IMR-90 (cell line): ENCODE measurements around the gene MMP20. TPM values are rescaled to one million over a fixed set of nuclear protein-coding genes. Genes with fewer than 3 reads are reported as not detected.

ENCODE experiments used
- ATAC-seq: fragments of 200-7000 bp; cut with Tn5 transposase; 2 replicates; pipeline ENCODE4 v1.9.1; 2020; ENCODE audit warnings: low read depth, mild to moderate bottlenecking, moderate library complexity
- BruUV-seq: library from RNA; stranded (reverse); fragments of 400-500 nt; replicated peaks from 2 replicates; lab custom pipeline; 2021; lab: Mats Ljungman, UMichigan
- CTCF ChIA-PET: fragments of 300-600 bp; formaldehyde crosslinking; extraction: SDS; loops from one replicate; lab custom pipeline; 2021; ENCODE audit warnings: antibody characterized with exemption; lab: Yijun Ruan, JAX
- POLR2A ChIA-PET: fragments of 300-600 bp; sonication (Branson Sonifier 250); formaldehyde crosslinking; loops from one replicate; lab custom pipeline; 2022; ENCODE audit warnings: antibody characterized with exemption; ENCODE audit not compliant: unreplicated experiment; lab: Charles Lee
- DNase-seq: peaks from one replicate; pipeline ENCODE4 v3.0.0; 2013
- H2AFZ ChIP-seq: replicated peaks from 2 replicates; pipeline ENCODE3; 2013; ENCODE audit warnings: low read length, mild to moderate bottlenecking; ENCODE audit not compliant: poor library complexity
- H2AK5ac ChIP-seq: 2 replicates; pipeline ENCODE4 v1.6.1; 2013; ENCODE audit warnings: low read depth, low read length, inconsistent platforms
- H2AK9ac ChIP-seq: replicated peaks from 2 replicates; pipeline ENCODE3; 2013; ENCODE audit warnings: mild to moderate bottlenecking, low read depth, low read length, moderate library complexity; ENCODE audit not compliant: poor library complexity
- H2BK120ac ChIP-seq: 2 replicates; pipeline ENCODE4 v1.6.1; 2013; ENCODE audit warnings: low read depth, low read length, inconsistent platforms
- H2BK15ac ChIP-seq: 3 replicates; pipeline ENCODE4 v1.6.1; 2013; ENCODE audit warnings: low read depth, low read length, inconsistent platforms
- H2BK20ac ChIP-seq: 2 replicates; pipeline ENCODE4 v1.6.1; 2013; ENCODE audit warnings: low read depth, mild to moderate bottlenecking, inconsistent platforms, low read length, moderate library complexity
- H2BK5ac ChIP-seq: 2 replicates; pipeline ENCODE4 v1.6.1; 2013; ENCODE audit warnings: mild to moderate bottlenecking, low read depth, low read length, inconsistent platforms; ENCODE audit not compliant: poor library complexity, severe bottlenecking
- H3K14ac ChIP-seq: replicated peaks from 2 replicates; pipeline ENCODE4 v1.6.1; 2013; ENCODE audit warnings: low read depth, low read length, inconsistent platforms
- H3K18ac ChIP-seq: 2 replicates; pipeline ENCODE4 v1.6.1; 2013; ENCODE audit warnings: low read depth, low read length, control low read depth
- H3K23ac ChIP-seq: 2 replicates; pipeline ENCODE4 v1.6.1; 2013; ENCODE audit warnings: low read depth, low read length, inconsistent platforms
- H3K27ac ChIP-seq: 2 replicates; pipeline ENCODE4 v1.5.1; 2013; ENCODE audit warnings: mild to moderate bottlenecking, control low read depth, low read length; ENCODE audit not compliant: insufficient read depth
- H3K27me3 ChIP-seq: 2 replicates; pipeline ENCODE4 v1.6.1; 2013; ENCODE audit warnings: low read length; ENCODE audit not compliant: control insufficient read depth, insufficient read depth
- H3K36me3 ChIP-seq: 2 replicates; pipeline ENCODE4 v1.6.1; 2013; ENCODE audit warnings: low read length, mixed read lengths; ENCODE audit not compliant: control insufficient read depth, insufficient read depth
- H3K4ac ChIP-seq: 2 replicates; pipeline ENCODE4 v1.6.1; 2013; ENCODE audit warnings: low read depth, low read length, inconsistent platforms
- H3K4me1 ChIP-seq: 2 replicates; pipeline ENCODE4 v1.6.1; 2013; ENCODE audit warnings: low read length, mixed read lengths; ENCODE audit not compliant: control insufficient read depth, insufficient read depth
- H3K4me2 ChIP-seq: 2 replicates; pipeline ENCODE4 v1.6.1; 2013; ENCODE audit warnings: low read depth, mild to moderate bottlenecking, control low read depth, low read length, moderate library complexity
- H3K4me3 ChIP-seq: 2 replicates; pipeline ENCODE4 v1.5.1; 2013; ENCODE audit warnings: low read depth, mild to moderate bottlenecking, control low read depth, low read length, moderate library complexity; ENCODE audit not compliant: insufficient read depth
- H3K56ac ChIP-seq: 2 replicates; pipeline ENCODE4 v1.6.1; 2013; ENCODE audit warnings: low read length, inconsistent platforms; ENCODE audit not compliant: insufficient read depth; ENCODE audit errors: extremely low read depth
- H3K79me1 ChIP-seq, 2 experiments: 2 replicates each; pipeline ENCODE4 v1.6.1; 2013; ENCODE audit warnings: low read length in 2 of 2, inconsistent platforms in 1 of 2, low read depth in 1 of 2
- H3K9ac ChIP-seq: 2 replicates; pipeline ENCODE4 v1.6.1; 2013; ENCODE audit warnings: low read depth, low read length, control low read depth
- H3K9me1 ChIP-seq: 2 replicates; pipeline ENCODE4 v1.6.1; 2013; ENCODE audit warnings: low read length, inconsistent platforms; ENCODE audit not compliant: insufficient read depth
- H3K9me3 ChIP-seq: 2 replicates; pipeline ENCODE4 v1.6.1; 2013; ENCODE audit warnings: low read length; ENCODE audit not compliant: control insufficient read depth, insufficient read depth
- H4K20me1 ChIP-seq: 2 replicates; pipeline ENCODE4 v1.6.1; 2013; ENCODE audit warnings: low read length, inconsistent platforms; ENCODE audit not compliant: insufficient read depth
- H4K5ac ChIP-seq: 2 replicates; pipeline ENCODE4 v1.6.1; 2013; ENCODE audit warnings: mild to moderate bottlenecking, low read depth, low read length, control low read depth
- H4K8ac ChIP-seq, 2 experiments: 2 replicates each; pipeline ENCODE4 v1.6.1; 2013; ENCODE audit warnings: low read depth in 2 of 2, low read length in 2 of 2, control low read depth in 1 of 2, inconsistent platforms in 1 of 2
- H4K91ac ChIP-seq: 2 replicates; pipeline ENCODE4 v1.6.1; 2013; ENCODE audit warnings: low read depth, low read length, inconsistent platforms; ENCODE audit not compliant: insufficient read depth
- NFE2L2 ChIP-seq: fragments of 150-350 bp; IDR thresholded peaks from 2 replicates; pipeline ENCODE4 v1.6.1; 2016; ENCODE audit warnings: low read depth, mild to moderate bottlenecking, low read length
- WGBS, 2 experiments: methylation state at CpG; one replicate each; pipeline versions ENCODE4 v1.1.5 to v1.1.7; 2013; ENCODE audit warnings: missing lambda C conversion rate in 2 of 2; ENCODE audit not compliant: insufficient read length in 1 of 2; ENCODE audit errors: extremely low coverage in 2 of 2; 5-methylcytosine and 5-hydroxymethylcytosine counted together
- dilution Hi-C: fragments of 300-500 bp; cut with HindIII; formaldehyde crosslinking; loops from one replicate; pipeline ENCODE4 v1.14.3; 2018; ENCODE audit warnings: low sequenced_read_pairs; ENCODE audit not compliant: unreplicated experiment
- in situ Hi-C: fragments of 300-500 bp; cut with MboI; formaldehyde crosslinking; loops from 3 replicates; pipeline ENCODE4 v1.14.3; 2019; ENCODE audit warnings: low sequenced_read_pairs, inconsistent platforms, mixed read lengths
- intact Hi-C: fragments of 100-400 bp; cut with micrococcal nuclease; formaldehyde crosslinking; loops from 2 replicates; pipeline ENCODE4 v1.10.0; 2022
- polyA plus RNA-seq, 3 experiments: library from polyadenylated mRNA; depleted of rRNA; stranded (reverse); fragments of >200 nt; gene quantifications; 2 replicates each; pipeline ENCODE4 v1.2.3, GENCODE V29; 2012; ENCODE audit warnings: low replicate concordance in 1 of 3
- total RNA-seq: library from RNA; depleted of rRNA; stranded (reverse); fragments of >200 nt; gene quantifications from 2 replicates; pipeline ENCODE4 v1.2.3, GENCODE V29; 2012
- TF ChIP-seq, protein P1 (sequence below): conservative IDR thresholded peaks from 2 replicates; pipeline ENCODE4 v1.5.1; 2012; ENCODE audit warnings: mild to moderate bottlenecking, low read depth, low read length, improper control_type of control experiment
- TF ChIP-seq, protein P2 (sequence below): fragments of 150-350 bp; IDR thresholded peaks from 2 replicates; pipeline ENCODE4 v1.6.1; 2017; ENCODE audit warnings: mild to moderate bottlenecking, antibody characterized with exemption, low read length, low read depth

Gene MMP20
- total and polyA plus RNA-seq, 2 of the 4 experiments (the other 2 are of a cell fraction), result not detected

GRCh38 chr11:102615077-102615893 is 9.8 kb downstream of the MMP20 start:
- no peak overlapping the region for H2BK15ac ChIP-seq
- H2AK5ac ChIP-seq, result no peak overlapping the region; the same call in 1 of the 2 replicates
- in situ Hi-C loops, result no loop called here
- dilution Hi-C loops, result no loop called here
- H3K4me1 ChIP-seq, result no peaks in the 10 kb centered on the region; the same call in 1 of the 2 replicates
- POLR2A ChIA-PET, result no interaction called here
- H4K91ac ChIP-seq, result peak overlapping the region; percentile 39; the same call in 1 of the 2 replicates
- no peak overlapping the region for H3K4me2 ChIP-seq
- H2AK9ac ChIP-seq, result no peak overlapping the region
- TF ChIP-seq NFE2L2, result no peak
- TF ChIP-seq, protein P1, sequence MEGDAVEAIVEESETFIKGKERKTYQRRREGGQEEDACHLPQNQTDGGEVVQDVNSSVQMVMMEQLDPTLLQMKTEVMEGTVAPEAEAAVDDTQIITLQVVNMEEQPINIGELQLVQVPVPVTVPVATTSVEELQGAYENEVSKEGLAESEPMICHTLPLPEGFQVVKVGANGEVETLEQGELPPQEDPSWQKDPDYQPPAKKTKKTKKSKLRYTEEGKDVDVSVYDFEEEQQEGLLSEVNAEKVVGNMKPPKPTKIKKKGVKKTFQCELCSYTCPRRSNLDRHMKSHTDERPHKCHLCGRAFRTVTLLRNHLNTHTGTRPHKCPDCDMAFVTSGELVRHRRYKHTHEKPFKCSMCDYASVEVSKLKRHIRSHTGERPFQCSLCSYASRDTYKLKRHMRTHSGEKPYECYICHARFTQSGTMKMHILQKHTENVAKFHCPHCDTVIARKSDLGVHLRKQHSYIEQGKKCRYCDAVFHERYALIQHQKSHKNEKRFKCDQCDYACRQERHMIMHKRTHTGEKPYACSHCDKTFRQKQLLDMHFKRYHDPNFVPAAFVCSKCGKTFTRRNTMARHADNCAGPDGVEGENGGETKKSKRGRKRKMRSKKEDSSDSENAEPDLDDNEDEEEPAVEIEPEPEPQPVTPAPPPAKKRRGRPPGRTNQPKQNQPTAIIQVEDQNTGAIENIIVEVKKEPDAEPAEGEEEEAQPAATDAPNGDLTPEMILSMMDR, result no peak
- TF ChIP-seq, protein P2, sequence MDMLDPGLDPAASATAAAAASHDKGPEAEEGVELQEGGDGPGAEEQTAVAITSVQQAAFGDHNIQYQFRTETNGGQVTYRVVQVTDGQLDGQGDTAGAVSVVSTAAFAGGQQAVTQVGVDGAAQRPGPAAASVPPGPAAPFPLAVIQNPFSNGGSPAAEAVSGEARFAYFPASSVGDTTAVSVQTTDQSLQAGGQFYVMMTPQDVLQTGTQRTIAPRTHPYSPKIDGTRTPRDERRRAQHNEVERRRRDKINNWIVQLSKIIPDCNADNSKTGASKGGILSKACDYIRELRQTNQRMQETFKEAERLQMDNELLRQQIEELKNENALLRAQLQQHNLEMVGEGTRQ, result no peak
- no peaks in the 10 kb centered on the region for H3K79me1 ChIP-seq
- no peak overlapping the region for H2BK5ac ChIP-seq
- 0 out of 2 replicates have a peak overlapping the region, but pooled peaks have one; percentile 63 for H3K14ac ChIP-seq
- no peak overlapping the region for H3K56ac ChIP-seq
- no peak overlapping the region for H4K8ac ChIP-seq
- no peak overlapping the region for H3K27ac ChIP-seq
- H3K36me3 ChIP-seq, result no peaks in the 10 kb centered on the region
- H4K5ac ChIP-seq, result no peak overlapping the region
- peaks cover 8% of the 10 kb centered on the region; the same call in 1 of the 2 replicates for H3K9me1 ChIP-seq
- H2BK120ac ChIP-seq, result no peak overlapping the region
- no peaks in the 10 kb centered on the region for H3K27me3 ChIP-seq
- ATAC-seq (no peak; the same call in 1 of the 2 replicates), DNase-seq (no peak)
- H3K4ac ChIP-seq, result no peak overlapping the region
- H2BK20ac ChIP-seq, result no peak overlapping the region
- H3K9me3 ChIP-seq, result no peaks in the 10 kb centered on the region
- H3K18ac ChIP-seq, result no peak overlapping the region
- H4K20me1 ChIP-seq, result no peaks in the 10 kb centered on the region
- WGBS, 2 experiments, result 61% methylated on average over 3 of the region's 7 CpGs; no CpG with 5 or more reads in 1 of the 2 experiments
- no peak overlapping the region for H3K4me3 ChIP-seq
- H2AFZ ChIP-seq, result peak overlapping the region; percentile 55
- H3K9ac ChIP-seq, result no peak overlapping the region
- CTCF ChIA-PET, result interaction anchor here (0.6 to 1.6 kb wide), 2 partner anchors 15 to 330 kb away, joined by 3 read pairs; no protein-coding TSS in a partner anchor
- intact Hi-C loops, result no loop called here
- BruUV-seq, result no TSS peak
- peak overlapping the region; percentile 51; the same call in 1 of the 2 replicates for H3K23ac ChIP-seq
